ENCODE data around the gene MICAL3.

DNA sequence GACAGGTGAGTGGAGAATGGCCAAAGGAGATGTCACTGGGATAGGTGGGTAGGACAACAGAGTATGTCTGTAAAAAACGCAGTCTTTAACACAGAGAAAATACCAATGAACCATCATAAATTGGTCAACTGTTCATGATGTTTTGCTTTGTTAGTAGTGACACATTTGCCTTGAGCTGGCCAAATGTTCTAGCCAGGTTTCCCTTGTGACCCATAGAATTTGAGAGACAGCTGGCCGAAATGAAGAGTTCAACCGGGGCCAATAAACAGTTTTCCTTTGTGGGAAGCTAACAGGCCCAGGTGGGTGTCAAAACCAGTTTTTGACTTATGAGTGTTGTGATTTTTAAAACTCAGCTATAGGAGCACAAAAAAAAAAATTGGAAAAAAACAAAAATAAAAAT, 133.5 kb downstream of the MICAL3 start:
- TF ChIP-seq, protein P1, sequence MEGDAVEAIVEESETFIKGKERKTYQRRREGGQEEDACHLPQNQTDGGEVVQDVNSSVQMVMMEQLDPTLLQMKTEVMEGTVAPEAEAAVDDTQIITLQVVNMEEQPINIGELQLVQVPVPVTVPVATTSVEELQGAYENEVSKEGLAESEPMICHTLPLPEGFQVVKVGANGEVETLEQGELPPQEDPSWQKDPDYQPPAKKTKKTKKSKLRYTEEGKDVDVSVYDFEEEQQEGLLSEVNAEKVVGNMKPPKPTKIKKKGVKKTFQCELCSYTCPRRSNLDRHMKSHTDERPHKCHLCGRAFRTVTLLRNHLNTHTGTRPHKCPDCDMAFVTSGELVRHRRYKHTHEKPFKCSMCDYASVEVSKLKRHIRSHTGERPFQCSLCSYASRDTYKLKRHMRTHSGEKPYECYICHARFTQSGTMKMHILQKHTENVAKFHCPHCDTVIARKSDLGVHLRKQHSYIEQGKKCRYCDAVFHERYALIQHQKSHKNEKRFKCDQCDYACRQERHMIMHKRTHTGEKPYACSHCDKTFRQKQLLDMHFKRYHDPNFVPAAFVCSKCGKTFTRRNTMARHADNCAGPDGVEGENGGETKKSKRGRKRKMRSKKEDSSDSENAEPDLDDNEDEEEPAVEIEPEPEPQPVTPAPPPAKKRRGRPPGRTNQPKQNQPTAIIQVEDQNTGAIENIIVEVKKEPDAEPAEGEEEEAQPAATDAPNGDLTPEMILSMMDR (IDR thresholded peaks at IDR 0.05), result no peak
- TF ChIP-seq POLR2AphosphoS5 (IDR thresholded peaks at IDR 0.05), result no peak
- TF ChIP-seq POLR2A (IDR thresholded peaks at IDR 0.05), result no peak
